Activated CD8-positive, alpha-beta memory T cell treated with anti-CD3 and anti-CD28 coated beads for 1 hour (primary cell): ENCODE measurements around the gene ALDH1B1.
A peak's percentile ranks its signal among the peaks of the same experiment; 100 is the strongest.

Source experiments
- DNase-seq, 2 donors: peaks; one replicate each; pipeline ENCODE4 v3.0.0-alpha.2; 2020; ENCODE audit warnings: low read depth in 1 of 2; ENCODE audit errors: extremely low read depth in 1 of 2

ALDH1B1 gene

GRCh38 chr9:38392235-38393127 lies at the start of gene ALDH1B1:
ALDH1B1 (plus strand) TSS chr9:38392702; CDS start chr9:38395749, 3,047 bp downstream.
- DNase-seq = peak; percentile 1 to 40

GRCh38 chr9:38343037-38343436 lies 49.5 kb upstream of the ALDH1B1 start:
- no peak for DNase-seq

- no peak for DNase-seq
Measured at GRCh38 chr9:38343552-38343951, 49.0 kb upstream of the ALDH1B1 start.

GRCh38 chr9:38344566-38345324 lies 47.8 kb upstream of the ALDH1B1 start:
- DNase-seq = no peak

DNA sequence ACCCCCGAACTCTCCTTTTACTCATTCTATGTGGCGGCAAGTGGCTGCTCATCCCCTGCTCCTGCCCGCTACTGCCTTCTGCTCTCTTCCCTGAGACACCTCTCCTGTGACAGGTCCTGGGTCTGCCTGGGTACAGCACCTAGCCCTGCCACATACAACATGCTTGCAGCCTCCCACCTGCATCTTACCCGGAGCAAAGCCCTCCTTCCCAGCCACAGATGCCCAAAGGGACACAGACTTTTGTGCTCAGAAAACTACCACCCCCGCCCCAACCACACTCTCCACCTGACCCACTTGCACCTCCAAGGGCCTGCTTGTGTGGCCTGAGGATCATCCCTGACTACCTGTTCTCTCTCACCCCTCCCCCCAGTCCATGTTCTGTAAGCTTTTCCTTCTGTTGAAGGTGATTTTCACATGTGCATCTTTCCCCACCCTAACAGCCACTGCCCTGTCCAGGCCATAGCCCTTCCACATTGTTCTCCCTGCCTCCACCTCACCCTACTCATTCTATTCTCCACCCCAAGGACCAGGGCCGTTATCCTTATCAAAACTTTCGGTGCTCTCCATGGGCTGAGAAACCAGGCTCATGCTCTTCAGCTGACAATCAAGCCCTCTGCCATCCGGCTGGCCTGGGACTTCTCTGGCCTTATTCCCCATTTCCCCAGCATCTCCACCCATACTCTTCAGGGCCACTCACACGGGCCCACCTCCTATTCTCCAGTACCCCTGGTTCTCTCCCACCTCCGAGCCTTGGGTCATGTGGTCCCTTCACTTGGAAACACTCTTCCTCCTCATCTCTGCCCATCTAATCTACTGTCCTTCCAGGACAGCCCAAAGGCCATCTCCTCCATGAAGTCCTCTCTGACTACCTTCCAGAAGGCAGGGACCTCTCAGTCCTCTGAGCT lies 46.4 kb upstream of the ALDH1B1 start:
- DNase-seq = no peak

- no peak for DNase-seq
Measured at GRCh38 chr9:38346811-38347210, 45.7 kb upstream of the ALDH1B1 start.

DNA sequence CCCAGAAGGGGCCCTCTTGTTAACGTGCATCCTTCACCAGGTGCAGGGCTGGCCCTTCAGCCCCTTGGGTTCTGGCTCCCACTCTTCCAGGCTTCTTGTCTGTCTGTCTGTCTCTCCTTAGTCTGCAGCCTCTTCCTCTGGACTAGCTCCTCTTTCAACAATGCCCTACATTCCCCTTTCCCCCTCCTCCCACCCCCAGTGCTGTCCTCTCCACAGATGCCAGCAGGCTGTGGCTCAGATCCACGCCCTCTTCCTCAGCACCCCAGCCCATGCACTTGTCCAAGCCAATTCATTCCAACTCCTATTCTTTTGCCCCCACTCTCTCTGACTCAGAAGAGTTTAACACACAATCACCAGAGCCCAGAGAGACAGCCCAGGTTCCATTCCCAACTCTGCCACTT lies 45.2 kb upstream of the ALDH1B1 start:
- no peak for DNase-seq

DNA sequence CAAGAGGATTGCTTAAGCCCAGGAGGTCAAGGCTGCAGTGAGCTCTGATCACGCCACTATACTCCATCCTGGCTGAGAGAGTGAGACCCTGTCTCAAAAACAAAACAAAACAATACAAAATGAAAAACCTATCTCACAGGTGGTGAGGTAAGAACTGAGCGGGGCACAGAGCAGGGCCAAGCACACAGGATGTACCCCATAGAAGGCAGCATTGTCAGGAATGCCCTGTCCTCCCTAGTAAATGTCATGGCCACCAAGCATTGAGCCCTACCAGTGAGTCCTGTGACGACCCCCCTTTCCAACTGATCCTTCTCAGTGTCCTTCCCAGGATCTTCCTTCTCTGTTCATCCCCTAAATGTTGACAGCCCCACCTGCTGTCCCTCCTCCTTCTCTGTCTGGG lies 44.6 kb upstream of the ALDH1B1 start:
- no peak for DNase-seq

DNA sequence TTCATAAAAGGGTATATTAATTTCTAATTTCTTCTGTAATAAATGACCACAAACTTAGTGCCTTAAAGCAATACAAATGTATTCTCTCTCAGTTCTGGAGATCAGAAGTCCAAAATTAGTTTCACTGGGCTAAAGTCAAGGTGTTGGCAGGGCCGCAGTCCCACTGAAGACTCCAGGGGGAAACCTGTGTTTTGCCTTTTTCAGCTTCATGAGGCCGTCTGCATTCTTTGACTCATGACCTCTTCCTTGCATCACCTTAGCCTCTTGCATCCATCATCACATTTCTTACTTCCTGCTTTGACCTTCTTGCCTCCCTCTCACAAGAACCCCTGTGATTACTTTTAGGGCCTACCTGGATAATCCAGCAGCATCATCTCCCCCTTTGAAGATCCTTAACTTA lies 42.0 kb upstream of the ALDH1B1 start:
- DNase-seq = no peak

- no peak for DNase-seq
Measured at GRCh38 chr9:38352530-38353328, 39.8 kb upstream of the ALDH1B1 start.

GRCh38 chr9:38355115-38355514 lies 37.4 kb upstream of the ALDH1B1 start:
- DNase-seq = no peak

- DNase-seq = no peak
Measured at GRCh38 chr9:38355517-38356120, 36.9 kb upstream of the ALDH1B1 start.

- no peak for DNase-seq
Measured at GRCh38 chr9:38356851-38357250, 35.7 kb upstream of the ALDH1B1 start.

GRCh38 chr9:38357350-38358114 lies 35.0 kb upstream of the ALDH1B1 start:
- no peak for DNase-seq

- no peak for DNase-seq
Measured at GRCh38 chr9:38358390-38359296, 33.9 kb upstream of the ALDH1B1 start.

- no peak for DNase-seq
Measured at GRCh38 chr9:38359297-38359653, 33.2 kb upstream of the ALDH1B1 start.

DNA sequence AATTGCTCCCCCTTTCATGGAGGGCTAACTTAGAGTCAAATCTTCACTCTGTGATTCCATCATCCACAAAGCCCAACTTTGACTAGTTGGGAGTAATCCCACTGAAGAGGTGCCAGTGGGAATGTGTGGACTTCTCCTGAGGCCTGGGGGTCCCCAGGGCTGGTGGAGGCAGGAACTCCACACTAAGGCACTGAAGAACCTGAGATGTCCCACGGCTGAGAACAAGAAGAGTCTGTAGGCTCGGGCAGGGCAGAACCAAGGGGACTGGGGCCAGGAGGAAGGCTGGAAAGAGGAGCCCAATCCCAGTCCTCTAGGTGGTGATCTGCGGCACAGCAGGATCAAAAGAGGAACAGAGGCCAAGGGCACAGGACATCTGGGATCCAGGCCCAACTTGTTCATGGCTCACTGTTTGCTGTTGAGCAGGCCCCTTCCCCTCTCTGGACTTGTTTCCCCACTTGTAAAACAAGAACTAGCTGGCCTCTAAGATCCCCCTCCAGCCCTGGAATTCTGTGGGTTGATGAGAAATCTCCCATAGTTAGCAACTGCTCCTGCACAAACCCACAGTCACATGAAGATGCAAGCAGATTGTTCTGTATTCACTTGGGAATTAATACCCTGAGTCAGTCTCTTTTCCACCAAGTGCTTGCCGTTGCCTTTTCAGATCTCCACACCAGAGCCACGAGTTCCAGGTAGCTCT lies 32.7 kb upstream of the ALDH1B1 start:
- DNase-seq = no peak
